ENCODE data around the gene GALR3. TPM values are rescaled to one million over a fixed set of nuclear protein-coding genes. Genes with fewer than 3 reads are reported as not detected.

GALR3 gene
- total RNA-seq, 4 donors from 2014 or later, result not detected

- Histone ChIP-seq H3K27me3 (peaks cover 37% of the 10 kb centered on the region), H3K27ac (no peak overlapping the region), H3K36me3 (no peaks in the 10 kb centered on the region), H3K9me3 (no peaks in the 10 kb centered on the region), H3K4me3 (no peak overlapping the region), H3K4me1 (peaks cover 13 to 28% (median 19%) of the 10 kb centered on the region in 4 donors)
- in situ Hi-C loops (cut with MboI; ENCODE audit: low pct_ligation_motif_present in 1 of 4, low pct_unique_long_range_greater_than_20kb in 1 of 4, low sequenced_read_pairs in 3 of 4), result loop anchor here in 2 of 4 donors (10.0 to 25.0 kb wide), 2 partner anchors 142 to 144 kb away; partner anchors contain the start of genes C22orf23 (in 1 of the 2) and POLR2F (in 1 of the 2)
- intact Hi-C loops (cut with DNase I; ENCODE audit: low total_unique reads), result no loop called here
- TF ChIP-seq POLR2AphosphoS5 (IDR thresholded peaks at IDR 0.05), result no peak
- TF ChIP-seq EP300 (IDR thresholded peaks at IDR 0.05; ENCODE audit: low read depth), result no peak
- TF ChIP-seq CTCF (IDR thresholded peaks at IDR 0.05), result no peak
- no peak for TF ChIP-seq POLR2A (IDR thresholded peaks at IDR 0.05)
- no peak for DNase-seq
- 85% methylated on average over 5 of the region's 5 CpGs; no CpG with 5 or more reads in 1 of the 2 donors for WGBS, 2 donors (ENCODE audit: low coverage in 1 of 2)
These were observed 2.8 kb upstream of the GALR3 start for GRCh38 chr22:37820350-37820749.

- Histone ChIP-seq H3K27me3 (peaks cover 37% of the 10 kb centered on the region), H3K9me3 (no peaks in the 10 kb centered on the region), H3K4me1 (peaks cover 14 to 28% (median 19%) of the 10 kb centered on the region in 4 donors), H3K4me3 (no peak overlapping the region), H3K27ac (no peak overlapping the region), H3K36me3 (no peaks in the 10 kb centered on the region)
- DNase-seq, result no peak
- intact Hi-C loops (cut with DNase I; ENCODE audit: low total_unique reads) (no loop called here), in situ Hi-C loops (cut with MboI; ENCODE audit: low pct_ligation_motif_present in 1 of 4, low pct_unique_long_range_greater_than_20kb in 1 of 4, low sequenced_read_pairs in 3 of 4) (loop anchor here in 2 of 4 donors (10.0 to 25.0 kb wide), 2 partner anchors 140 to 143 kb away; partner anchors contain the start of genes C22orf23 (in 1 of the 2) and POLR2F (in 1 of the 2))
- 22 to 52% methylated on average over 4 to 8 of the region's 8 CpGs for WGBS, 2 donors (ENCODE audit: low coverage in 1 of 2)
- TF ChIP-seq POLR2A (IDR thresholded peaks at IDR 0.05), result no peak
- TF ChIP-seq EP300 (IDR thresholded peaks at IDR 0.05; ENCODE audit: low read depth), result no peak
- TF ChIP-seq POLR2AphosphoS5 (IDR thresholded peaks at IDR 0.05), result no peak
- no peak for TF ChIP-seq CTCF (IDR thresholded peaks at IDR 0.05)
These were observed 926 bp upstream of the GALR3 start for GRCh38 chr22:37822079-37822833.

GRCh38 chr22:37824674-37825641, 1.8 kb downstream of the GALR3 start:
- peaks cover 37% of the 10 kb centered on the region for H3K27me3 ChIP-seq
- in situ Hi-C loops (cut with MboI; ENCODE audit: low pct_ligation_motif_present in 1 of 4, low pct_unique_long_range_greater_than_20kb in 1 of 4, low sequenced_read_pairs in 3 of 4) (loop anchor here in 2 of 4 donors (10.0 to 25.0 kb wide), 2 partner anchors 137 to 140 kb away; partner anchors contain the start of genes C22orf23 (in 1 of the 2) and POLR2F (in 1 of the 2)), intact Hi-C loops (cut with DNase I; ENCODE audit: low total_unique reads) (no loop called here)
- H3K9me3 ChIP-seq, result no peaks in the 10 kb centered on the region
- peaks cover 0 to 7% (median 4%) of the 10 kb centered on the region in 4 donors for H3K4me1 ChIP-seq
- no peak overlapping the region for H3K27ac ChIP-seq
- peak overlapping the region in 3 of 4 donors; percentile 5 to 37 (median 33) for H3K4me3 ChIP-seq
- no peak for DNase-seq
- WGBS, 2 donors (ENCODE audit: low coverage in 1 of 2), result 21% methylated on average over 51 of the region's 135 CpGs; no CpG with 5 or more reads in 1 of the 2 donors
- TF ChIP-seq CTCF (IDR thresholded peaks at IDR 0.05) (no peak), POLR2AphosphoS5 (IDR thresholded peaks at IDR 0.05) (no peak), EP300 (IDR thresholded peaks at IDR 0.05; ENCODE audit: low read depth) (no peak), POLR2A (IDR thresholded peaks at IDR 0.05) (no peak)
- H3K36me3 ChIP-seq, result no peaks in the 10 kb centered on the region

Measured in transverse colon (tissue), 4 donors.